GM23338 (cell line): ENCODE data around the gene TLE3.

Experiments
- CREB1 ChIP-seq: fragments of 250-450 bp; sonication (Bioruptor Pico); IDR thresholded peaks from 2 replicates; pipeline ENCODE4 v1.5.0; 2020; ENCODE audit warnings: low read depth, mild to moderate bottlenecking, moderate library complexity
- ETS1 ChIP-seq: IDR thresholded peaks from 2 replicates; pipeline ENCODE4 v1.6.1; 2016; ENCODE audit warnings: antibody characterized with exemption
- EZH2 ChIP-seq: fragments of 200-600 bp; sonication (generic); IDR thresholded peaks from one replicate; pipeline ENCODE4 v1.8.0; 2017; ENCODE audit warnings: antibody characterized with exemption, mild to moderate bottlenecking, low read depth; ENCODE audit not compliant: unreplicated experiment
- EZH2phosphoT487 ChIP-seq: fragments of 200-600 bp; sonication (generic); IDR thresholded peaks from one replicate; pipeline ENCODE4 v1.8.1; 2018; ENCODE audit warnings: antibody characterized with exemption; ENCODE audit not compliant: unreplicated experiment
- JUNB ChIP-seq: IDR thresholded peaks from one replicate; pipeline ENCODE4 v1.6.1; 2016; ENCODE audit warnings: antibody characterized with exemption; ENCODE audit not compliant: unreplicated experiment
- NANOG ChIP-seq: IDR thresholded peaks from 2 replicates; pipeline ENCODE4 v1.6.1; 2016; ENCODE audit warnings: antibody characterized with exemption, borderline replicate concordance
- POLR2AphosphoS5 ChIP-seq: IDR thresholded peaks from 2 replicates; pipeline ENCODE4 v1.6.1; 2016; ENCODE audit warnings: antibody characterized with exemption, low read depth
- STAT1 ChIP-seq: IDR thresholded peaks from one replicate; pipeline ENCODE4 v1.6.1; 2016; ENCODE audit warnings: antibody characterized with exemption; ENCODE audit not compliant: unreplicated experiment
- ZNF114 ChIP-seq: fragments of 250-450 bp; sonication (Bioruptor Pico); IDR thresholded peaks from 2 replicates; pipeline ENCODE4 v1.5.0; 2020; ENCODE audit warnings: mild to moderate bottlenecking, moderate library complexity
- ZNF331 ChIP-seq: fragments of 250-450 bp; sonication (Bioruptor Pico); IDR thresholded peaks from 2 replicates; pipeline ENCODE4 v1.5.0; 2020; ENCODE audit warnings: low read depth, mild to moderate bottlenecking, moderate library complexity
- TF ChIP-seq, protein P1 (sequence below), 2 experiments: fragments of 200-600 bp in 1 of 2; sonication (generic) in 1 of 2; conservative IDR thresholded peaks; 2 replicates each; pipeline versions ENCODE4 v1.5.1 to v1.6.1; 2016 to 2017; ENCODE audit warnings: antibody characterized with exemption in 2 of 2, low read depth in 2 of 2, mild to moderate bottlenecking in 2 of 2, moderate library complexity in 1 of 2
- TF ChIP-seq, protein P2 (sequence below): IDR thresholded peaks from one replicate; pipeline ENCODE4 v1.6.1; 2018; ENCODE audit warnings: antibody characterized with exemption; ENCODE audit not compliant: unreplicated experiment

DNA sequence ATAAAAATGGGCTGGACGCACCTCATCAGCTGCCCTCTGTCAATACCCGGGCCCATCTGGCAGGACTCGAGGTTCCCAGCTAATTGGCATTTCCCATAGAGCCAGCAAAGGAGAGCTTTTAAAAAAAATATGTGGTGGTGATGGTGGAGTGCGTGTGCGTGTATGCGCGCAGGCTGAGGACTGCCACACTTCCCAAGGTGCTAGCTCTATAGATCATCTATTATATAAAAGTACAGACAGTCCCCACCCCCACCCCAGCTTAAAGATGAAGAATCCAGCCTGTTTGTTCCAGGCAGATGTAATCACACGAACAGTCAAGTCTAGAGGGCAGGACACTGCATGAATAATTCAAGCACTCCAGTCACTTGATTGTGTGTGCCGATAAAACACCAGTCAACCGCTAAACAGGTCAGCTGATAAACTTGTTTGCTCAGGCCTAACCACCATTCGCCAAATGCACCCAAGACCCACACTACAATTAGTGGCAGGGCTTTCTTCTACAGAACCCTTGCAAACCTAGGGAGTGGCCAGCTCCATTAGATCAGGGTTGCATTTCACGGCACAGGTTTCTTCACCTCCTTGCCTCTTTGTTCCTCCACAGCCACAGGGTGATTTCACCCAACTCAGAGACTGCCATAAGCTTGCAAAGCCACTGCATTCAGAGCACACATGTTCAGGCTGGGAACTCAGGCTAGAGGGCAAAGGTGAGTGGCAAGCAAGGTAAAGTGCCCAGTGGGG lies 5.8 kb downstream of the TLE3 start:
- no peak for TF ChIP-seq ETS1
- TF ChIP-seq, protein P1, sequence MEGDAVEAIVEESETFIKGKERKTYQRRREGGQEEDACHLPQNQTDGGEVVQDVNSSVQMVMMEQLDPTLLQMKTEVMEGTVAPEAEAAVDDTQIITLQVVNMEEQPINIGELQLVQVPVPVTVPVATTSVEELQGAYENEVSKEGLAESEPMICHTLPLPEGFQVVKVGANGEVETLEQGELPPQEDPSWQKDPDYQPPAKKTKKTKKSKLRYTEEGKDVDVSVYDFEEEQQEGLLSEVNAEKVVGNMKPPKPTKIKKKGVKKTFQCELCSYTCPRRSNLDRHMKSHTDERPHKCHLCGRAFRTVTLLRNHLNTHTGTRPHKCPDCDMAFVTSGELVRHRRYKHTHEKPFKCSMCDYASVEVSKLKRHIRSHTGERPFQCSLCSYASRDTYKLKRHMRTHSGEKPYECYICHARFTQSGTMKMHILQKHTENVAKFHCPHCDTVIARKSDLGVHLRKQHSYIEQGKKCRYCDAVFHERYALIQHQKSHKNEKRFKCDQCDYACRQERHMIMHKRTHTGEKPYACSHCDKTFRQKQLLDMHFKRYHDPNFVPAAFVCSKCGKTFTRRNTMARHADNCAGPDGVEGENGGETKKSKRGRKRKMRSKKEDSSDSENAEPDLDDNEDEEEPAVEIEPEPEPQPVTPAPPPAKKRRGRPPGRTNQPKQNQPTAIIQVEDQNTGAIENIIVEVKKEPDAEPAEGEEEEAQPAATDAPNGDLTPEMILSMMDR (conservative IDR thresholded peaks at IDR 0.05; ENCODE audit: low read depth in 2 of 2), result no peak
- no peak for TF ChIP-seq EZH2phosphoT487
- no peak for TF ChIP-seq POLR2AphosphoS5
- no peak for TF ChIP-seq JUNB
- no peak for TF ChIP-seq EZH2
- TF ChIP-seq ZNF114 (CRISPR knock-in tag), result no peak
- no peak for TF ChIP-seq ZNF331 (CRISPR knock-in tag)
- no peak for TF ChIP-seq STAT1
- TF ChIP-seq, protein P2, sequence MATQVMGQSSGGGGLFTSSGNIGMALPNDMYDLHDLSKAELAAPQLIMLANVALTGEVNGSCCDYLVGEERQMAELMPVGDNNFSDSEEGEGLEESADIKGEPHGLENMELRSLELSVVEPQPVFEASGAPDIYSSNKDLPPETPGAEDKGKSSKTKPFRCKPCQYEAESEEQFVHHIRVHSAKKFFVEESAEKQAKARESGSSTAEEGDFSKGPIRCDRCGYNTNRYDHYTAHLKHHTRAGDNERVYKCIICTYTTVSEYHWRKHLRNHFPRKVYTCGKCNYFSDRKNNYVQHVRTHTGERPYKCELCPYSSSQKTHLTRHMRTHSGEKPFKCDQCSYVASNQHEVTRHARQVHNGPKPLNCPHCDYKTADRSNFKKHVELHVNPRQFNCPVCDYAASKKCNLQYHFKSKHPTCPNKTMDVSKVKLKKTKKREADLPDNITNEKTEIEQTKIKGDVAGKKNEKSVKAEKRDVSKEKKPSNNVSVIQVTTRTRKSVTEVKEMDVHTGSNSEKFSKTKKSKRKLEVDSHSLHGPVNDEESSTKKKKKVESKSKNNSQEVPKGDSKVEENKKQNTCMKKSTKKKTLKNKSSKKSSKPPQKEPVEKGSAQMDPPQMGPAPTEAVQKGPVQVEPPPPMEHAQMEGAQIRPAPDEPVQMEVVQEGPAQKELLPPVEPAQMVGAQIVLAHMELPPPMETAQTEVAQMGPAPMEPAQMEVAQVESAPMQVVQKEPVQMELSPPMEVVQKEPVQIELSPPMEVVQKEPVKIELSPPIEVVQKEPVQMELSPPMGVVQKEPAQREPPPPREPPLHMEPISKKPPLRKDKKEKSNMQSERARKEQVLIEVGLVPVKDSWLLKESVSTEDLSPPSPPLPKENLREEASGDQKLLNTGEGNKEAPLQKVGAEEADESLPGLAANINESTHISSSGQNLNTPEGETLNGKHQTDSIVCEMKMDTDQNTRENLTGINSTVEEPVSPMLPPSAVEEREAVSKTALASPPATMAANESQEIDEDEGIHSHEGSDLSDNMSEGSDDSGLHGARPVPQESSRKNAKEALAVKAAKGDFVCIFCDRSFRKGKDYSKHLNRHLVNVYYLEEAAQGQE, result no peak
- TF ChIP-seq NANOG, result no peak
- TF ChIP-seq CREB1 (CRISPR knock-in tag), result no peak
